ENCODE results near the gene YTHDF1. TPM values are rescaled to one million over a fixed set of nuclear protein-coding genes. Genes with fewer than 3 reads are reported as not detected.

The YTHDF1 gene
- polyA plus RNA-seq, 1 donor from 2014 or later, result 36.9 TPM

GRCh38 chr20:63228806-63229205 lies 12.9 kb upstream of the YTHDF1 start:
- no peak overlapping the region for H2AFZ ChIP-seq (ENCODE audit: low read depth, low read length)
- no peak overlapping the region for H3K9ac ChIP-seq (ENCODE audit: low read length)
- no peak overlapping the region for H3K4me2 ChIP-seq (ENCODE audit: low read length)
- H3K9me3 ChIP-seq (ENCODE audit: low read length), result no peaks in the 10 kb centered on the region
- no peak overlapping the region for H3K27ac ChIP-seq (ENCODE audit: low read length)
- no peaks in the 10 kb centered on the region for H3F3A ChIP-seq (ENCODE audit: insufficient read depth, low read length, poor library complexity, severe bottlenecking)
- TF ChIP-seq POLR2AphosphoS5 (IDR thresholded peaks at IDR 0.05), result no peak
- no peak for TF ChIP-seq RAD21 (conservative IDR thresholded peaks at IDR 0.05)
- TF ChIP-seq SMC3 (conservative IDR thresholded peaks at IDR 0.05; ENCODE audit: poor library complexity), result no peak
- TF ChIP-seq TAF1 (IDR thresholded peaks at IDR 0.05; ENCODE audit: low read depth), result no peak
- TF ChIP-seq CTCF (IDR thresholded peaks at IDR 0.05; ENCODE audit: poor library complexity, severe bottlenecking), result no peak
- no peak for TF ChIP-seq EP300 (conservative IDR thresholded peaks at IDR 0.05; ENCODE audit: poor library complexity, severe bottlenecking)
- no peak for TF ChIP-seq REST (IDR thresholded peaks at IDR 0.05; ENCODE audit: borderline replicate concordance)
- no peak for TF ChIP-seq MXI1 (conservative IDR thresholded peaks at IDR 0.05; ENCODE audit: poor library complexity, severe bottlenecking)
- no peak for TF ChIP-seq EZH2 (IDR thresholded peaks at IDR 0.05; ENCODE audit: borderline replicate concordance, insufficient read depth, low read length, poor library complexity, severe bottlenecking)
- no peaks in the 10 kb centered on the region for H4K20me1 ChIP-seq (ENCODE audit: insufficient read depth)
- no peaks in the 10 kb centered on the region for H3K27me3 ChIP-seq (ENCODE audit: insufficient read depth, low read depth, low read length)
- H3K79me2 ChIP-seq (replicated peaks; ENCODE audit: insufficient read depth, low read length), result no peaks in the 10 kb centered on the region
- H3K4me3 ChIP-seq (ENCODE audit: low read length), result no peak overlapping the region
- H3K36me3 ChIP-seq (ENCODE audit: insufficient read depth, low read length), result no peaks in the 10 kb centered on the region
- no peaks in the 10 kb centered on the region for H3K9me2 ChIP-seq (ENCODE audit: insufficient read depth, low read length)

GRCh38 chr20:63227260-63227659 lies 11.3 kb upstream of the YTHDF1 start:
- H3K9ac ChIP-seq (ENCODE audit: low read length), result no peak overlapping the region
- H3K4me2 ChIP-seq (ENCODE audit: low read length), result no peak overlapping the region
- H3K79me2 ChIP-seq (replicated peaks; ENCODE audit: insufficient read depth, low read length), result no peaks in the 10 kb centered on the region
- H3K27me3 ChIP-seq (ENCODE audit: insufficient read depth, low read depth, low read length), result no peaks in the 10 kb centered on the region
- H3F3A ChIP-seq (ENCODE audit: insufficient read depth, low read length, poor library complexity, severe bottlenecking), result no peaks in the 10 kb centered on the region
- H4K20me1 ChIP-seq (ENCODE audit: insufficient read depth), result no peaks in the 10 kb centered on the region
- no peaks in the 10 kb centered on the region for H3K9me3 ChIP-seq (ENCODE audit: low read length)
- no peaks in the 10 kb centered on the region for H3K36me3 ChIP-seq (ENCODE audit: insufficient read depth, low read length)
- no peak overlapping the region for H3K4me3 ChIP-seq (ENCODE audit: low read length)
- no peaks in the 10 kb centered on the region for H3K9me2 ChIP-seq (ENCODE audit: insufficient read depth, low read length)
- H2AFZ ChIP-seq (ENCODE audit: low read depth, low read length), result no peak overlapping the region
- no peak overlapping the region for H3K27ac ChIP-seq (ENCODE audit: low read length)
- TF ChIP-seq CTCF (IDR thresholded peaks at IDR 0.05; ENCODE audit: poor library complexity, severe bottlenecking) (no peak), EZH2 (IDR thresholded peaks at IDR 0.05; ENCODE audit: borderline replicate concordance, insufficient read depth, low read length, poor library complexity, severe bottlenecking) (no peak), POLR2AphosphoS5 (IDR thresholded peaks at IDR 0.05) (no peak), REST (IDR thresholded peaks at IDR 0.05; ENCODE audit: borderline replicate concordance) (no peak), RAD21 (conservative IDR thresholded peaks at IDR 0.05) (no peak), TAF1 (IDR thresholded peaks at IDR 0.05; ENCODE audit: low read depth) (no peak), MXI1 (conservative IDR thresholded peaks at IDR 0.05; ENCODE audit: poor library complexity, severe bottlenecking) (no peak), EP300 (conservative IDR thresholded peaks at IDR 0.05; ENCODE audit: poor library complexity, severe bottlenecking) (no peak)

Data from neural cell (in vitro differentiated cells).